GM12891 (cell line): ENCODE results near the gene SIX5.
"Not testable (repeated sequence)": the region's sequence is repeated elsewhere in the genome, so short reads cannot be mapped to it uniquely, and the experiment has no call there.

Experiments
- DNase-seq: peaks from one replicate; pipeline ENCODE4 v3.0.0; 2011; ENCODE audit warnings: low spot score; ENCODE audit not compliant: insufficient read length
- FAIRE-seq: peaks from 2 replicates; lab custom pipeline; 2011; peaks lifted over from hg19 to GRCh38; lab: Jason Lieb, UNC
- PAX5 ChIP-seq: IDR thresholded peaks from 2 replicates; pipeline ENCODE4 v1.6.1; 2011; ENCODE audit warnings: low read length, moderate library complexity, mild to moderate bottlenecking; ENCODE audit not compliant: insufficient read depth, severe bottlenecking
- POLR2A ChIP-seq: IDR thresholded peaks from 2 replicates; pipeline ENCODE4 v1.6.1; 2011; ENCODE audit warnings: low read depth, low read length, control low read depth
- POLR2AphosphoS5 ChIP-seq: IDR thresholded peaks from 2 replicates; pipeline ENCODE4 v1.6.1; 2011; ENCODE audit warnings: low read depth, low read length, control low read depth
- POU2F2 ChIP-seq: IDR thresholded peaks from 2 replicates; pipeline ENCODE4 v1.6.1; 2011; ENCODE audit warnings: low read depth, mild to moderate bottlenecking, control low read depth, low read length, moderate library complexity
- SPI1 ChIP-seq: IDR thresholded peaks from 2 replicates; pipeline ENCODE4 v1.6.1; 2011; ENCODE audit warnings: low read depth, low read length, control low read depth
- TAF1 ChIP-seq: IDR thresholded peaks from 2 replicates; pipeline ENCODE4 v1.6.1; 2011; ENCODE audit warnings: low read depth, low read length, control low read depth

The SIX5 gene

GRCh38 chr19:45742969-45743368 is 26.1 kb downstream of the SIX5 start:
- TF ChIP-seq TAF1 (no peak), POLR2AphosphoS5 (no peak), POLR2A (no peak), SPI1 (no peak), PAX5 (no peak), POU2F2 (no peak)
- no peak for FAIRE-seq
- no peak for DNase-seq

- no peak for DNase-seq
- no peak for FAIRE-seq
- TF ChIP-seq SPI1 (no peak), POLR2A (no peak), POLR2AphosphoS5 (no peak), PAX5 (no peak)
Measured at GRCh38 chr19:45739498-45740439, 29.3 kb downstream of the SIX5 start.

GRCh38 chr19:45733160-45733810 is 35.8 kb downstream of the SIX5 start, which contains the start of gene MEIOSIN:
Gene MEIOSIN, plus strand, starts transcription at chr19:45733439. Its CDS starts 1,938 bp downstream, at chr19:45735377.
- FAIRE-seq (no peak), DNase-seq (no peak)
- no peak for TF ChIP-seq POU2F2
- TF ChIP-seq POLR2A, result no peak
- TF ChIP-seq SPI1, result no peak

- DNase-seq (peak; percentile 95), FAIRE-seq (peak; percentile 99)
- TF ChIP-seq TAF1, result no peak; the same call in 1 of the 2 replicates
- TF ChIP-seq POLR2A, result peak; percentile 75
- peak; percentile 9; the same call in 1 of the 2 replicates for TF ChIP-seq SPI1
- TF ChIP-seq POLR2AphosphoS5, result peak; percentile 77
- TF ChIP-seq POU2F2, result peak; percentile 54
Measured at GRCh38 chr19:45730368-45731288, 38.4 kb downstream of the SIX5 start, which contains the start of gene FBXO46. Gene FBXO46, minus strand, starts transcription at chr19:45730896. Its CDS starts 17,401 bp downstream, at chr19:45713495.

- peak; percentile 68 for FAIRE-seq
- TF ChIP-seq PAX5, result no peak
- TF ChIP-seq SPI1, result no peak
- TF ChIP-seq TAF1, result no peak
- TF ChIP-seq POLR2AphosphoS5, result no peak
- no peak for TF ChIP-seq POU2F2
- TF ChIP-seq POLR2A, result no peak
- DNase-seq, result no peak
Measured at GRCh38 chr19:45729800-45730290, 39.2 kb downstream of the SIX5 start.

- not testable (repeated sequence) for FAIRE-seq, DNase-seq
Measured at GRCh38 chr19:45728683-45729082, 40.4 kb downstream of the SIX5 start.

GRCh38 chr19:45720065-45720464 is 49.0 kb downstream of the SIX5 start:
- not testable (repeated sequence) for FAIRE-seq

GRCh38 chr19:45717983-45718650 is 50.9 kb downstream of the SIX5 start:
- no peak for DNase-seq
- peak; percentile 69 for FAIRE-seq

More at GRCh38 chr19:45720065-45720464, 49.0 kb downstream of the SIX5 start:
- not testable (repeated sequence) for DNase-seq

More at GRCh38 chr19:45717983-45718650, 50.9 kb downstream of the SIX5 start:
- TF ChIP-seq POLR2A (peak; percentile 52; the same call in 1 of the 2 replicates), POLR2AphosphoS5 (peak; percentile 6; the same call in 1 of the 2 replicates), POU2F2 (no peak), PAX5 (no peak), TAF1 (no peak), SPI1 (no peak)
